ENCODE measurements around the gene TSC22D1. TPM values are rescaled to one million over a fixed set of nuclear protein-coding genes. Genes with fewer than 3 reads are reported as not detected.

TSC22D1 gene
- total RNA-seq, 4 donors from 2014 or later: 119 to 325 (median 193) TPM

DNA sequence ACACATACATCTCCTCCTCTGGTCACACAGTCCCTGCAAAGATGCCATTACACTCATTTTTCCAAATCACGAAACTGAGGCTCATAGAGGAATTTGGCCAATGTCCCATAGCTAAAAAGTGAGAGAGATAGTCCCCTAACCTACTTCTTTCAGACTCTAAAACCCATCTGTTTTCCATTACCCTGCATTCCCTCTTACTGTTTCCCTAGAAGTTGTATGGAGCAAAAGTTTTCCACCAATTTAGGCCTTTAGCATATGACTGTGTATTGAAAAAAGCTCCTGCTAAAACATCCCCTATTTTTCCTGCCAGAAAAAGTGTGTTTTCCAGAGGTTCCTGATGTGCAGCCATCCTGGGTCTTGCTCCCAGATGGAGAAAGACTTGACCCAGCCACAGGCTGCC, 186.3 kb downstream of the TSC22D1 start:
- ATAC-seq (no peak), DNase-seq (no peak)
- Histone ChIP-seq H3K9me3 (no peaks in the 10 kb centered on the region), H3K4me1 (no peaks in the 10 kb centered on the region), H3K36me3 (no peaks in the 10 kb centered on the region), H3K27me3 (no peaks in the 10 kb centered on the region), H3K27ac (no peak overlapping the region), H3K4me3 (no peak overlapping the region)
- in situ Hi-C loops (cut with MboI; ENCODE audit: low sequenced_read_pairs in 4 of 4) (no loop called here), intact Hi-C loops (cut with DNase I; ENCODE audit: low total_unique reads) (no loop called here)
- TF ChIP-seq CTCF (IDR thresholded peaks at IDR 0.05 in 4 of 5, conservative IDR thresholded peaks at IDR 0.05 in 1 of 5) (no peak), POLR2A (IDR thresholded peaks at IDR 0.05) (no peak)

GRCh38 chr13:44389060-44389666, 187.0 kb downstream of the TSC22D1 start:
- peaks cover 4 to 5% of the 10 kb centered on the region in 2 donors for H3K4me1 ChIP-seq
- in situ Hi-C loops (cut with MboI; ENCODE audit: low sequenced_read_pairs in 4 of 4) (no loop called here), intact Hi-C loops (cut with DNase I; ENCODE audit: low total_unique reads) (no loop called here)
- no peaks in the 10 kb centered on the region for H3K9me3 ChIP-seq
- H3K36me3 ChIP-seq: no peaks in the 10 kb centered on the region
- TF ChIP-seq CTCF (IDR thresholded peaks at IDR 0.05 in 4 of 5, conservative IDR thresholded peaks at IDR 0.05 in 1 of 5): no peak
- no peak for TF ChIP-seq POLR2A (IDR thresholded peaks at IDR 0.05)
- H3K27ac ChIP-seq: no peak overlapping the region
- DNase-seq: no peak
- ATAC-seq: no peak
- H3K27me3 ChIP-seq: no peaks in the 10 kb centered on the region
- no peak overlapping the region for H3K4me3 ChIP-seq

GRCh38 chr13:44388427-44389059, 187.6 kb downstream of the TSC22D1 start:
- ATAC-seq (no peak), DNase-seq (no peak)
- no peak overlapping the region for H3K27ac ChIP-seq
- TF ChIP-seq POLR2A (IDR thresholded peaks at IDR 0.05) (no peak), CTCF (IDR thresholded peaks at IDR 0.05 in 4 of 5, conservative IDR thresholded peaks at IDR 0.05 in 1 of 5) (no peak)
- H3K4me3 ChIP-seq: no peak overlapping the region
- no peaks in the 10 kb centered on the region for H3K9me3 ChIP-seq
- in situ Hi-C loops (cut with MboI; ENCODE audit: low sequenced_read_pairs in 4 of 4): no loop called here
- peaks cover 6% of the 10 kb centered on the region in 2 donors for H3K4me1 ChIP-seq
- no peaks in the 10 kb centered on the region for H3K27me3 ChIP-seq
- intact Hi-C loops (cut with DNase I; ENCODE audit: low total_unique reads): no loop called here
- no peaks in the 10 kb centered on the region for H3K36me3 ChIP-seq

GRCh38 chr13:44386913-44387556, 189.1 kb downstream of the TSC22D1 start:
- no peak for TF ChIP-seq POLR2A (IDR thresholded peaks at IDR 0.05)
- H3K27ac ChIP-seq: no peak overlapping the region
- H3K27me3 ChIP-seq: no peaks in the 10 kb centered on the region
- in situ Hi-C loops (cut with MboI; ENCODE audit: low sequenced_read_pairs in 4 of 4): no loop called here
- H3K9me3 ChIP-seq: no peaks in the 10 kb centered on the region
- intact Hi-C loops (cut with DNase I; ENCODE audit: low total_unique reads): no loop called here
- DNase-seq (no peak), ATAC-seq (no peak)
- peaks cover 6% of the 10 kb centered on the region in 2 donors for H3K4me1 ChIP-seq
- H3K4me3 ChIP-seq: no peak overlapping the region
- H3K36me3 ChIP-seq: no peaks in the 10 kb centered on the region

GRCh38 chr13:44385847-44386246, 190.3 kb downstream of the TSC22D1 start:
- ATAC-seq (no peak), DNase-seq (no peak)
- Histone ChIP-seq H3K9me3 (no peaks in the 10 kb centered on the region), H3K36me3 (no peaks in the 10 kb centered on the region), H3K4me3 (no peak overlapping the region), H3K27ac (no peak overlapping the region), H3K27me3 (no peaks in the 10 kb centered on the region), H3K4me1 (peaks cover 6% of the 10 kb centered on the region in 2 donors)
- in situ Hi-C loops (cut with MboI; ENCODE audit: low sequenced_read_pairs in 4 of 4) (no loop called here), intact Hi-C loops (cut with DNase I; ENCODE audit: low total_unique reads) (no loop called here)
- TF ChIP-seq CTCF (IDR thresholded peaks at IDR 0.05 in 4 of 5, conservative IDR thresholded peaks at IDR 0.05 in 1 of 5) (no peak), POLR2A (IDR thresholded peaks at IDR 0.05) (no peak)

Data from gastrocnemius medialis (tissue), 4 donors.